Measurements from ENCODE around the gene NEU3. TPM values are rescaled to one million over a fixed set of nuclear protein-coding genes. Genes with fewer than 3 reads are reported as not detected.

NEU3 gene
- total and polyA plus RNA-seq, 2 of the 4 experiments (the other 2 are of a cell fraction), result 5.5 to 10.6 TPM

- ChIA-PET POLR2A (ENCODE audit: unreplicated experiment) (no interaction called here), CTCF (no interaction called here)
- no peak overlapping the region for H4K5ac ChIP-seq (ENCODE audit: low read depth, low read length)
- ATAC-seq (ENCODE audit: low read depth), result no peak
- H3K79me1 ChIP-seq (ENCODE audit: low read depth in 1 of 2, low read length in 2 of 2), result peaks cover 4 to 51% of the 10 kb centered on the region in 2 experiments; a peak in 3 of 4 replicates
- H4K8ac ChIP-seq (ENCODE audit: low read depth in 2 of 2, low read length in 2 of 2), result no peak overlapping the region
- H2BK5ac ChIP-seq (ENCODE audit: low read depth, low read length, poor library complexity, severe bottlenecking), result no peak overlapping the region
- no peak overlapping the region for H3K14ac ChIP-seq (replicated peaks; ENCODE audit: low read depth, low read length)
- H3K4ac ChIP-seq (ENCODE audit: low read depth, low read length), result no peak overlapping the region
- 0 out of 3 replicates have a peak overlapping the region, but pooled peaks have one; percentile 16 for H2BK15ac ChIP-seq (ENCODE audit: low read depth, low read length)
- H4K20me1 ChIP-seq (ENCODE audit: insufficient read depth, low read length), result peaks cover 43% of the 10 kb centered on the region; the same call in 1 of the 2 replicates
- no peak overlapping the region for H2AK9ac ChIP-seq (replicated peaks; ENCODE audit: low read depth, low read length, poor library complexity)
- H3K18ac ChIP-seq (ENCODE audit: low read depth, low read length), result no peak overlapping the region
- WGBS, 2 experiments (ENCODE audit: extremely low coverage in 2 of 2, insufficient read length in 1 of 2), result no CpG with 5 or more reads among the region's 2 CpGs
- TF ChIP-seq RFX5 (IDR thresholded peaks at IDR 0.05; ENCODE audit: low read depth, low read length), result no peak
- TF ChIP-seq ELK1 (IDR thresholded peaks at IDR 0.05; ENCODE audit: borderline replicate concordance, low read depth, low read length), result no peak
- TF ChIP-seq SMC3 (IDR thresholded peaks at IDR 0.05; ENCODE audit: low read depth, low read length), result no peak
- no peak for TF ChIP-seq POLR2A (IDR thresholded peaks at IDR 0.05; ENCODE audit: low read depth, low read length)
- TF ChIP-seq USF2 (IDR thresholded peaks at IDR 0.05; ENCODE audit: low read depth, low read length), result no peak
- no peak for TF ChIP-seq CHD1 (IDR thresholded peaks at IDR 0.05; ENCODE audit: low read depth, low read length)
- TF ChIP-seq BHLHE40 (IDR thresholded peaks at IDR 0.05; ENCODE audit: low read depth, low read length), result no peak
- no peaks in the 10 kb centered on the region for H3K27me3 ChIP-seq (ENCODE audit: control insufficient read depth, insufficient read depth, low read length)
- peaks cover 6% of the 10 kb centered on the region for H3K9me1 ChIP-seq (ENCODE audit: insufficient read depth, low read length)
- no peak overlapping the region for H3K56ac ChIP-seq (ENCODE audit: extremely low read depth, insufficient read depth, low read length)
- H2AFZ ChIP-seq (replicated peaks; ENCODE audit: low read length, poor library complexity), result no peak overlapping the region
- no TSS peak for BruUV-seq (replicated peaks)
- in situ Hi-C loops (cut with MboI; ENCODE audit: low sequenced_read_pairs), result no loop called here
- no peak overlapping the region for H3K27ac ChIP-seq (ENCODE audit: insufficient read depth, low read length)
- no peak overlapping the region for H4K91ac ChIP-seq (ENCODE audit: insufficient read depth, low read depth, low read length)
- H3K4me3 ChIP-seq (ENCODE audit: insufficient read depth, low read depth, low read length), result no peak overlapping the region
- intact Hi-C loops (cut with micrococcal nuclease), result no loop called here
- dilution Hi-C loops (cut with HindIII; ENCODE audit: low sequenced_read_pairs, unreplicated experiment), result no loop called here
- H3K23ac ChIP-seq (ENCODE audit: low read depth, low read length), result peak overlapping the region; percentile 53; the same call in 1 of the 2 replicates
- H3K4me2 ChIP-seq (ENCODE audit: low read depth, low read length), result peak overlapping the region; percentile 84
- 0 out of 2 replicates have a peak overlapping the region, but pooled peaks have one; percentile 94 for H3K9ac ChIP-seq (ENCODE audit: low read depth, low read length)
- H3K4me1 ChIP-seq (ENCODE audit: control insufficient read depth, insufficient read depth, low read length), result peaks cover 3% of the 10 kb centered on the region
- no peaks in the 10 kb centered on the region for H3K9me3 ChIP-seq (ENCODE audit: control insufficient read depth, insufficient read depth, low read length)
- DNase-seq, result no peak
- H2BK120ac ChIP-seq (ENCODE audit: low read depth, low read length), result no peak overlapping the region
- no peak overlapping the region for H2BK20ac ChIP-seq (ENCODE audit: low read depth, low read length)
- H3K36me3 ChIP-seq (ENCODE audit: control insufficient read depth, insufficient read depth, low read length), result peaks cover 2% of the 10 kb centered on the region; the same call in 1 of the 2 replicates
- peak overlapping the region; percentile 40; the same call in 1 of the 2 replicates for H2AK5ac ChIP-seq (ENCODE audit: low read depth, low read length)
Measured at GRCh38 chr11:74950374-74950969, 38.3 kb upstream of the NEU3 start.
